Measurements from ENCODE around the gene DOK6.

DOK6 gene

GRCh38 chr18:69518989-69519388 is 118.3 kb downstream of the DOK6 start:
- POLR2A ChIA-PET, result no interaction called here
- DNase-seq (ENCODE audit: extremely low spot score), result no peak
- TF ChIP-seq CTCF (IDR thresholded peaks at IDR 0.05; ENCODE audit: control extremely low read depth, extremely low read depth, low read depth, missing control alignments), result no peak
- CTCF ChIA-PET, result no interaction called here

- no peak for DNase-seq (ENCODE audit: extremely low spot score)
- no peak for TF ChIP-seq CTCF (IDR thresholded peaks at IDR 0.05; ENCODE audit: control extremely low read depth, extremely low read depth, low read depth, missing control alignments)
- ChIA-PET CTCF (interaction anchor here (0.9 kb wide), 1 partner anchor 19 kb away, joined by 3 read pairs; no protein-coding TSS in a partner anchor), POLR2A (no interaction called here)
Measured at GRCh38 chr18:69523582-69523981, 122.9 kb downstream of the DOK6 start.

- CTCF ChIA-PET, result interaction anchor here (1.6 kb wide), 1 partner anchor 14 kb away, joined by 4 read pairs; no protein-coding TSS in a partner anchor
- POLR2A ChIA-PET, result no interaction called here
- TF ChIP-seq CTCF (IDR thresholded peaks at IDR 0.05; ENCODE audit: control extremely low read depth, extremely low read depth, low read depth, missing control alignments), result no peak
- no peak for DNase-seq (ENCODE audit: extremely low spot score)
Measured at GRCh38 chr18:69528435-69528834, 127.7 kb downstream of the DOK6 start.

- TF ChIP-seq CTCF (IDR thresholded peaks at IDR 0.05; ENCODE audit: control extremely low read depth, extremely low read depth, low read depth, missing control alignments), result no peak
- no peak for DNase-seq (ENCODE audit: extremely low spot score)
- CTCF ChIA-PET, result interaction anchor here (0.9 kb wide), 1 partner anchor 34 kb away, joined by 3 read pairs; no protein-coding TSS in a partner anchor
- POLR2A ChIA-PET, result no interaction called here
Measured at GRCh38 chr18:69529151-69529550, 128.5 kb downstream of the DOK6 start.

GRCh38 chr18:69531973-69532372 is 131.3 kb downstream of the DOK6 start:
- DNase-seq (ENCODE audit: extremely low spot score), result no peak
- POLR2A ChIA-PET, result no interaction called here
- TF ChIP-seq CTCF (IDR thresholded peaks at IDR 0.05; ENCODE audit: control extremely low read depth, extremely low read depth, low read depth, missing control alignments), result no peak
- CTCF ChIA-PET, result no interaction called here

- DNase-seq (ENCODE audit: extremely low spot score), result no peak
- TF ChIP-seq CTCF (IDR thresholded peaks at IDR 0.05; ENCODE audit: control extremely low read depth, extremely low read depth, low read depth, missing control alignments), result no peak
- ChIA-PET POLR2A (no interaction called here), CTCF (no interaction called here)
Measured at GRCh38 chr18:69537183-69537582, 136.5 kb downstream of the DOK6 start.

GRCh38 chr18:69538849-69539248 is 138.2 kb downstream of the DOK6 start:
- POLR2A ChIA-PET, result no interaction called here
- TF ChIP-seq CTCF (IDR thresholded peaks at IDR 0.05; ENCODE audit: control extremely low read depth, extremely low read depth, low read depth, missing control alignments), result no peak
- DNase-seq (ENCODE audit: extremely low spot score), result no peak
- CTCF ChIA-PET, result no interaction called here
